Tibial nerve (tissue), 4 donors: ENCODE measurements around the gene LPAR6.

Experiments used
- CTCF ChIP-seq, 5 experiments: fragments of 200-600 bp in 3 of 5; fragments of 450-650 bp in 2 of 5; sonication (generic) in 3 of 5; IDR thresholded peaks; one replicate each; pipeline ENCODE4 v1.5.1; 2016 to 2019; ENCODE audit warnings: antibody characterized with exemption in 5 of 5, mild to moderate bottlenecking in 3 of 5, moderate library complexity in 2 of 5
- EP300 ChIP-seq, 2 donors: sonication (generic); formaldehyde crosslinking; IDR thresholded peaks; one replicate each; pipeline ENCODE4 v1.6.1; 2017; ENCODE audit warnings: antibody characterized with exemption in 2 of 2, mild to moderate bottlenecking in 1 of 2
- POLR2A ChIP-seq, 2 donors: fragments of 450-650 bp; IDR thresholded peaks; one replicate each; pipeline ENCODE4 v1.6.1; 2017; ENCODE audit warnings: antibody characterized with exemption in 2 of 2, mild to moderate bottlenecking in 2 of 2, moderate library complexity in 2 of 2

DNA sequence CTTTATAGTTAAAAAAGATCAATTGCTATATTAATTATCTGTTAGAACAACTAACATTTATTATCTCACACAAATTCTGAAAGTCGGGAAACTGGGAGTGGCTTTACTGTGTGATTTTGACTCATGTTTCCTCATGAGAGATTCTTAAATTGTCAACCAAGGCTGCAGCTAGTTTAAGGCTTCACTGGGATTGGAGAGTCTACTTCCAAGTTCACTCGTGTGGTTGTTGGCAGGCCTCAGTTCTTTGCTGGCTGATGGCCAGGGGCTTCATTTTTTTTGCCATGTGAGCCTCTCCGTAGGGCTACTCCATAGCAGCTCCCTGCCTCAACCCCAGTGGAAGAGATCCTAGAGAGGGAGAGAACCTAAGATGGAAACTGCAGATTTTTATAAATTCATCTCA, 24.5 kb upstream of the LPAR6 start:
- TF ChIP-seq CTCF (IDR thresholded peaks at IDR 0.05) (no peak), POLR2A (IDR thresholded peaks at IDR 0.05) (no peak), EP300 (IDR thresholded peaks at IDR 0.05) (peak in 1 of 2 donors; percentile 24)
